ENCODE results near the gene CTXND1. TPM values are rescaled to one million over a fixed set of nuclear protein-coding genes. Genes with fewer than 3 reads are reported as not detected.
A peak's percentile ranks its signal among the peaks of the same experiment; 100 is the strongest.

Gene CTXND1
- total and polyA plus RNA-seq, 2 of the 13 experiments (the other 11 are each of a cell fraction or from before 2014, with no cell fraction given), result 1.2 to 2.1 TPM

DNA sequence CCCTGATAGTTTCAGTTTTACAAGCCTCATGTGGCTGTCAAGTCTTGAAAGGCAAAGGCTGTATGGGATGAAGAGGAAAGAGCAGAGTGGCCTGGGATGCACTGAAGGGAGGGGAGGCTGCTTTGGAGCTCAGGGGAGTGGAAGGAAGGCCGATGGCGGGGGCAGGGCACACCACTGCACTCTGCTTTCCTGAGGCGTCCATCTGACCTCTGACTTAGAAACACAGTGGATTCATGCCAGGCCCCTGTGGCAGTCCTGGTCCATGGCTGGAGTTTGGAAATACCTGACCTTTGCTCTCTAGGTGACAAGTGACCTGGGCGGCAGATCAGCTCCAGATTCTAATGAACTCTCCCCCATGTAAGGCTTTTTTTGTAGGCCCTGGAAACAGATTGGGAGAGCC, 80.2 kb downstream of the CTXND1 start (continued):
- TF ChIP-seq MEIS2 (CRISPR knock-in tag; IDR thresholded peaks at IDR 0.05) (peak; percentile 66; the same call in 1 of the 2 replicates), MXD4 (CRISPR knock-in tag; IDR thresholded peaks at IDR 0.05) (0 out of 2 replicates have a peak, but pooled peaks have one; percentile 51), NCOA2 (CRISPR knock-in tag; IDR thresholded peaks at IDR 0.05) (peak; percentile 62; the same call in 1 of the 2 replicates), THAP11 (CRISPR knock-in tag; IDR thresholded peaks at IDR 0.05) (peak; percentile 26; the same call in 1 of the 2 replicates), DPF2 (CRISPR knock-in tag; IDR thresholded peaks at IDR 0.05; ENCODE audit: borderline replicate concordance, low read depth) (peak; percentile 73; the same call in 1 of the 2 replicates), SOX6 (IDR thresholded peaks at IDR 0.05) (no peak), SOX6 (CRISPR knock-in tag; IDR thresholded peaks at IDR 0.05) (peak; percentile 53), ZFP36L1 (CRISPR knock-in tag; IDR thresholded peaks at IDR 0.05) (0 out of 2 replicates have a peak, but pooled peaks have one; percentile 46), ZNF687 (CRISPR knock-in tag; IDR thresholded peaks at IDR 0.05) (peak; percentile 86), YEATS4 (CRISPR knock-in tag; IDR thresholded peaks at IDR 0.05; ENCODE audit: borderline replicate concordance) (peak; percentile 55), ZFP91 (CRISPR knock-in tag; IDR thresholded peaks at IDR 0.05; ENCODE audit: borderline replicate concordance) (peak; percentile 30; the same call in 1 of the 2 replicates), PATZ1 (CRISPR knock-in tag; IDR thresholded peaks at IDR 0.05) (peak; percentile 78), RAD21 (CRISPR knock-in tag; IDR thresholded peaks at IDR 0.05) (peak; percentile 56; the same call in 1 of the 2 replicates), ZNF331 (CRISPR knock-in tag; IDR thresholded peaks at IDR 0.05) (0 out of 2 replicates have a peak, but pooled peaks have one; percentile 13), ZNF263 (CRISPR knock-in tag; IDR thresholded peaks at IDR 0.05) (peak; percentile 64), ZNF292 (CRISPR knock-in tag; IDR thresholded peaks at IDR 0.05; ENCODE audit: borderline replicate concordance, low read depth) (peak; percentile 83), ZFY (CRISPR knock-in tag; IDR thresholded peaks at IDR 0.05) (peak; percentile 46; the same call in 1 of the 2 replicates), ZFP90 (CRISPR knock-in tag; IDR thresholded peaks at IDR 0.05; ENCODE audit: borderline replicate concordance) (no peak)
- TF ChIP-seq, protein P1, sequence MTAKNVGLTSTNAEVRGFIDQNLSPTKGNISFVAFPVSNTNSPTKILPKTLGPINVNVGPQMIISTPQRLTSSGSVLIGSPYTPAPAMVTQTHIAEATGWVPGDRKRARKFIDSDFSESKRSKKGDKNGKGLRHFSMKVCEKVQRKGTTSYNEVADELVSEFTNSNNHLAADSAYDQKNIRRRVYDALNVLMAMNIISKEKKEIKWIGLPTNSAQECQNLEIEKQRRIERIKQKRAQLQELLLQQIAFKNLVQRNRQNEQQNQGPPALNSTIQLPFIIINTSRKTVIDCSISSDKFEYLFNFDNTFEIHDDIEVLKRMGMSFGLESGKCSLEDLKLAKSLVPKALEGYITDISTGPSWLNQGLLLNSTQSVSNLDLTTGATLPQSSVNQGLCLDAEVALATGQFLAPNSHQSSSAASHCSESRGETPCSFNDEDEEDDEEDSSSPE (CRISPR knock-in tag; IDR thresholded peaks at IDR 0.05), result 0 out of 2 replicates have a peak, but pooled peaks have one; percentile 19
- TF ChIP-seq, protein P2, sequence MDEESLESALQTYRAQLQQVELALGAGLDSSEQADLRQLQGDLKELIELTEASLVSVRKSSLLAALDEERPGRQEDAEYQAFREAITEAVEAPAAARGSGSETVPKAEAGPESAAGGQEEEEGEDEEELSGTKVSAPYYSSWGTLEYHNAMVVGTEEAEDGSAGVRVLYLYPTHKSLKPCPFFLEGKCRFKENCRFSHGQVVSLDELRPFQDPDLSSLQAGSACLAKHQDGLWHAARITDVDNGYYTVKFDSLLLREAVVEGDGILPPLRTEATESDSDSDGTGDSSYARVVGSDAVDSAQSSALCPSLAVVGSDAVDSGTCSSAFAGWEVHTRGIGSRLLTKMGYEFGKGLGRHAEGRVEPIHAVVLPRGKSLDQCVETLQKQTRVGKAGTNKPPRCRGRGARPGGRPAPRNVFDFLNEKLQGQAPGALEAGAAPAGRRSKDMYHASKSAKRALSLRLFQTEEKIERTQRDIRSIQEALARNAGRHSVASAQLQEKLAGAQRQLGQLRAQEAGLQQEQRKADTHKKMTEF (CRISPR knock-in tag; IDR thresholded peaks at IDR 0.05), result peak; percentile 60

Data from HepG2 (cell line).